ENCODE data around the gene ITPR1. TPM values are rescaled to one million over a fixed set of nuclear protein-coding genes. Genes with fewer than 3 reads are reported as not detected.

Gene ITPR1
- total RNA-seq, 4 donors from 2014 or later = 210 to 261 (median 232) TPM

GRCh38 chr3:4818986-4819693, 326.0 kb downstream of the ITPR1 start:
- TF ChIP-seq CTCF (IDR thresholded peaks at IDR 0.05) (no peak), POLR2A (IDR thresholded peaks at IDR 0.05) (no peak)
- Histone ChIP-seq H3K27me3 (no peaks in the 10 kb centered on the region), H3K9me3 (no peaks in the 10 kb centered on the region), H3K27ac (peak overlapping the region in 1 of 3 donors; percentile 90), H3K4me1 (peaks cover 29 to 43% of the 10 kb centered on the region in 2 donors), H3K36me3 (peaks cover 9 to 18% of the 10 kb centered on the region in 2 donors), H3K4me3 (replicated peaks in 1 of 3) (no peak overlapping the region)
- 94 to 96% methylated on average over 12 of the region's 12 CpGs for whole genome bisulfite sequencing, 2 donors
- intact Hi-C loops (cut with DNase I) = loop anchor here (5.0 kb wide), 1 partner anchor 97 kb away; no protein-coding TSS in a partner anchor
- no peak for DNase-seq

GRCh38 chr3:4819746-4820145, 326.6 kb downstream of the ITPR1 start:
- no peak for DNase-seq
- H3K27ac ChIP-seq = peak overlapping the region; percentile 10 to 94 (median 90)
- no peaks in the 10 kb centered on the region for H3K9me3 ChIP-seq
- peaks cover 9 to 18% of the 10 kb centered on the region in 2 donors for H3K36me3 ChIP-seq
- peaks cover 35 to 46% of the 10 kb centered on the region in 2 donors for H3K4me1 ChIP-seq
- intact Hi-C loops (cut with DNase I) = loop anchor here (5.0 to 10.0 kb wide), 2 partner anchors 97 to 155 kb away; partner anchors contain the start of gene BHLHE40
- no peak overlapping the region for H3K4me3 ChIP-seq (replicated peaks in 1 of 3)
- TF ChIP-seq CTCF (IDR thresholded peaks at IDR 0.05) (no peak), POLR2A (IDR thresholded peaks at IDR 0.05) (no peak)
- no peaks in the 10 kb centered on the region for H3K27me3 ChIP-seq
- 57 to 77% methylated on average over 3 of the region's 3 CpGs for WGBS, 2 donors

- H3K36me3 ChIP-seq = peaks cover 9 to 18% of the 10 kb centered on the region in 2 donors
- H3K4me1 ChIP-seq = peaks cover 43 to 49% of the 10 kb centered on the region in 2 donors
- WGBS, 2 donors = 95% methylated on average over 13 to 17 of the region's 17 CpGs
- DNase-seq = no peak
- peak overlapping the region; percentile 90 to 94 (median 92) for H3K27ac ChIP-seq
- H3K27me3 ChIP-seq = no peaks in the 10 kb centered on the region
- no peak overlapping the region for H3K4me3 ChIP-seq (replicated peaks in 1 of 3)
- no peak for TF ChIP-seq CTCF (IDR thresholded peaks at IDR 0.05)
- TF ChIP-seq POLR2A (IDR thresholded peaks at IDR 0.05) = no peak
- H3K9me3 ChIP-seq = no peaks in the 10 kb centered on the region
- intact Hi-C loops (cut with DNase I) = loop anchor here (10.0 kb wide), 1 partner anchor 154 kb away; the partner anchor contains the start of gene BHLHE40
Observed at GRCh38 chr3:4820296-4821121, 327.4 kb downstream of the ITPR1 start.

- intact Hi-C loops (cut with DNase I) = loop anchor here (10.0 kb wide), 1 partner anchor 153 kb away; the partner anchor contains the start of gene BHLHE40
- Histone ChIP-seq H3K36me3 (peaks cover 9 to 15% of the 10 kb centered on the region in 2 donors), H3K27ac (peak overlapping the region; percentile 90 to 94 (median 92))
Observed at GRCh38 chr3:4821338-4821737, 328.2 kb downstream of the ITPR1 start.

More at GRCh38 chr3:4821338-4821737, 328.2 kb downstream of the ITPR1 start:
- no peaks in the 10 kb centered on the region for H3K9me3 ChIP-seq
- no peak overlapping the region for H3K4me3 ChIP-seq (replicated peaks in 1 of 3)
- no peak for TF ChIP-seq CTCF (IDR thresholded peaks at IDR 0.05)
- TF ChIP-seq POLR2A (IDR thresholded peaks at IDR 0.05) = peak in 1 of 2 donors; percentile 31
- WGBS, 2 donors = 58 to 73% methylated on average over 2 of the region's 2 CpGs
- H3K27me3 ChIP-seq = no peaks in the 10 kb centered on the region
- H3K4me1 ChIP-seq = peaks cover 51 to 58% of the 10 kb centered on the region in 2 donors
- DNase-seq = peak; percentile 78 to 84

All from thyroid gland (tissue), 4 donors.